GM18498 (cell line): ENCODE data around the gene NPY5R.

ENCODE experiments used
- ATAC-seq: cut with Tn5 transposase; IDR thresholded peaks from one replicate; pipeline ENCODE4 v1.9.1; 2021; ENCODE audit warnings: mild to moderate bottlenecking, moderate library complexity; ENCODE audit not compliant: unreplicated experiment

NPY5R gene

GRCh38 chr4:163343604-163344146 is at the start of gene NPY5R:
TSS of gene NPY5R (plus strand) at chr4:163343892. CDS start at chr4:163350274, 6,382 bp downstream.
- ATAC-seq, result no peak

DNA sequence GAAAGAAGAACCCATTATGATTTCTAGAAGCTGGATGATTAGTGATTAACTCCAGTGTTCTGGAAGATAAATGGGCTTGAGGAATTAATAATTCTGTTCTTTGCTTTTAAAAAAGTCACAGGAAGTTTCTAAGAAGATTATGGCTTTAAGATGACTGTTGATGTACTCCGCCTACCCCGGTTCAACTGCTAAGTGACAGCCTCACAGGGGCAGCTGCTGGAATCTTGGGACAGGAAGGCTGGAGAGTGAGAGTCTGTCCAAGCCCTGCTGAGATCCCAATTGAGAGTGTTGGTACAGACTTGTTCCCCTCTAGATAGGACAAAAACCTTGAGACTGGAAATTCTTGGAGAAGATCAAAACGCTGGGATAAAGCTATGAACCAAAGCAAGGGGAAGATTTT is 48.6 kb upstream of the NPY5R start:
- no peak for ATAC-seq

GRCh38 chr4:163300445-163300844 is 43.2 kb upstream of the NPY5R start:
- ATAC-seq, result no peak

- no peak for ATAC-seq
These were observed 40.6 kb upstream of the NPY5R start for GRCh38 chr4:163303069-163303468.

DNA sequence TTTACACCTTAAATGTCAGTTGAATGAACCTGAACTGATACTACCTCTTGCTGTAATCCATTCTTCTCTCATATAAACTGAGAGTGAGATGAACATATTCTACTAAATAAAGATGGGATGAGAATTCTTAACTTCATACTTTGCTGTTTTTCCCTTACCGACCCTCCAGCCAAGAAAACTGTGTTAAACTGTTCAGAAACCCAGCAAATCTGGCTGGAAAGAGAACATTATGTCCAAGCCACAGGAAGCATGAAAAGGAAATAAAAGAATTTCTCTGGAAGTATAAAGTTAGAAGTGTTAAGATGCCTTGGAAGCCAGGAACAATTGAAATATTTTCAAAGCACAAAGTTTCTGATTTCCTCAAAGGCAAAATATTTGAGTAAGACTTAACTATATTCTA is 34.2 kb upstream of the NPY5R start:
- ATAC-seq, result no peak

DNA sequence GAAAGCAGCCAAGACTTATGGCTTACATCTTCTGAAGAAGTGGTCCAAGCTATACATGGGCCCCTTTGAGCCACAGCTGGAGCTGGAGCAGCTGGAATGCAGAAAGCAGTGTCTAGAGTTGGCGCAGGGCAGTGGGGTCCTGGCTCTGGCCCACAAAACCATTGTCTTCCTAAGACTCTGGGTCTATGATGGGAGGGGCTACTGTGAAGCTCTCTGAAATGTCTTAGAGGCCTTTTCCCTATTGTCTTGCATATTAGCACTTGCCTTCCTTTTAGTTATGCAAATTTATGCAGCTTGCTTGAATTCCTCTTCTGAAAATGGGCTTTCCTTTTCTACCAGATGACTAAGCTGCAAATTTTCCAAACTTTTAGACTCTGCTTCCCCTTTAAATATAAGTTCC is 26.6 kb upstream of the NPY5R start:
- no peak for ATAC-seq

GRCh38 chr4:163330916-163331628 is 12.6 kb upstream of the NPY5R start:
- no peak for ATAC-seq

GRCh38 chr4:163331629-163332376 is 11.9 kb upstream of the NPY5R start:
- ATAC-seq, result no peak

- ATAC-seq, result peak; percentile 92
These were observed 10.9 kb upstream of the NPY5R start, which contains the start of gene NPY1R for GRCh38 chr4:163332526-163333406. TSS of gene NPY1R (minus strand) at chr4:163332596. CDS start at chr4:163326554, 6,042 bp downstream.

DNA sequence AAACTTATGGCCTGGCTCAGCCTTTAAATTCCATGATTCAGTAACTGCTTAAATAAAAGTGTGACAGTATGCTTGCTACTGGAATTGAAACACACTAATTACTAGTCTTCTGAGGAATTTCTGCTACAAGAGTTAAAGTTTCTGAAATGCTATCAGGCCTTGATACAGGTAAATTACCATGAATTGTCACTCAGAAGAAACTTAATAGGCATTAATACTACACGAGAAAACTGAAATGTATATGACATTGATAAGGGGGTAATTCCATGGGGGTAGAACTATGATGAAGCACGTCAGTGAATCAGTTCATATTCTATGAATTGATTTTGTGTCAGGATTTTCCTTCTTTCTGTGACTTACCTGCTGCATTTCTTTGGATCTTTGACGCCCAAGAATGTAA is 8.3 kb upstream of the NPY5R start:
- ATAC-seq, result no peak

GRCh38 chr4:163344147-163345125 is 744 bp downstream of the NPY5R start:
- no peak for ATAC-seq

- ATAC-seq, result no peak
These were observed 7.0 kb downstream of the NPY5R start for GRCh38 chr4:163350672-163351071.

- ATAC-seq, result no peak
These were observed 9.4 kb downstream of the NPY5R start for GRCh38 chr4:163353054-163353453.

DNA sequence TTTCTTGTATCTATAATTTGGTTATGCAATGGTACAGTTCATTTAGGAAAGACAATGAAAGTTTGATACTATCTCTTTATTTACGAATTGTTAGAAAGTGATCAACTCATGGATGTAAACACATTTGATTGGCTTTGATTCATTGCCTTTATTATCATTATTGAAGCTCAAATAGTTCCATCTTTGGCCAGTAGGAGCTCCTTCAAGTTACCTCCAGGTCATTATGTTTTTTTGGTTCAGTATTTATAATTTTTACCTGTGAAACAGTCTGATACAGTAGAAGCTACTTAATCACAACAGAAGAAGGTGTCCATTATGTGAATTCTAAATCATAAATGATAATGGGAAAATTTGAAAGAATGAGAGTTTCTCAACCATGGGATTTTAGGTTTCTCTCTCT is 12.4 kb downstream of the NPY5R start:
- ATAC-seq, result no peak

GRCh38 chr4:163367651-163368050 is 24.0 kb downstream of the NPY5R start:
- ATAC-seq, result no peak

- no peak for ATAC-seq
These were observed 28.3 kb downstream of the NPY5R start for GRCh38 chr4:163372029-163372428.

GRCh38 chr4:163378661-163379060 is 35.0 kb downstream of the NPY5R start:
- ATAC-seq, result no peak

GRCh38 chr4:163380703-163381102 is 37.0 kb downstream of the NPY5R start:
- no peak for ATAC-seq

DNA sequence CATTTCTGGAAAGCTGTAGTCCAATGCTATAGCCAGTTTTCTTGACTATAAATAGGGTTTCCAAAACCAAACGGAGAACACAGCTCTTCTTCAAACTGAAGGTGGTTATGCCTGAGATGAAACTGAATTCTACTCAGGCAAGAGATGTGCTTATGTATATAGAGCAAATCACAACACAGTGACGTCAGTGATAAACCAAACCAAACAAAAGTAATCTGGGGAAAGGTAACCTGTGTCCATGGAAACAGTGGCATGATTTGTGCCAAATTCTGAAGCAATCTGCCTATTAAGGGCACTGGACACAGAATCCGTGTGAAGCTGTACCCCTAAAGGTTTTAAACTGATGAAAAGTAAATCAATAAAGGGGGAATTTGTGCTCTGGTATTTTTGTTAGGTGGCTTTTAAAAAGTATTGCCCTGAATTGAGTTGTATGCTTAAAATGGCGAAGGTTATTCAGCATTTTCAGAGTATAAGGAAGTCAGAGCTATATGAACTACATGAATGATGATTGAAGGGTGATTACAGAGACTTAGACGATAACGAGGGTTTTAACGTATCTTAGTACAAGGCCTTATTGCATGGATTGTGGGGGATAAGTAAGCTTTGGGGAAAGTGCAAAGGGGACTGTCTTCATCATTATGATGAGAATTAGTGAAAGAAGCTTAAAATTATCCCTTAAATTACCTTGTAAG is 38.6 kb downstream of the NPY5R start:
- ATAC-seq, result no peak
